ENCODE data around the gene ALDH1A2.
A peak's percentile ranks its signal among the peaks of the same experiment; 100 is the strongest.
"Not testable (repeated sequence)": the region's sequence is repeated elsewhere in the genome, so short reads cannot be mapped to it uniquely, and the experiment has no call there.

Gene ALDH1A2

GRCh38 chr15:58039079-58040035, 26.2 kb downstream of the ALDH1A2 start:
- no peak for DNase-seq

GRCh38 chr15:58038426-58039078, 27.0 kb downstream of the ALDH1A2 start:
- peak; percentile 73 for DNase-seq

GRCh38 chr15:58037723-58038301, 27.7 kb downstream of the ALDH1A2 start:
- no peak for DNase-seq

DNA sequence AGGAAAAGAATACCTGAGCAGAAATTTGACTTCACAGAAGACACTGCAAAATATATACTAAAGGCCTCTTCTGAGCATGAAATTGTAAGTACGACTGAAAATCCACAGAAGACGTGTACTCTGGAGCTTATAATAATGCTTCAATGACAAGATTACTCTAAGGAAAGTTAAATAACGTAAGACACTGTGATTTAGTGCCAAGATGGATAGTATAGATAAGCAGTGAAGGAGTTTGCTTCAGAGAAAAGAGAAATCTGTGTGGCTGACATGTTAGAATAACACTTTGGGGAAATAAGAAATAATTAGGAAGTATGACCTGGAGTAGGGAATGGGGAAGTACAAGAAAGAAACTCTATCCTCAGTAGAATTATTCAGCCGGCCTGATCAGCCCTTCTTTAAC, 28.9 kb downstream of the ALDH1A2 start:
- DNase-seq, result no peak

GRCh38 chr15:58028392-58028791, 37.1 kb downstream of the ALDH1A2 start:
- not testable (repeated sequence) for DNase-seq

GRCh38 chr15:58026552-58026951, 39.0 kb downstream of the ALDH1A2 start:
- no peak for DNase-seq

- DNase-seq, result no peak
Measured at GRCh38 chr15:58026051-58026450, 39.5 kb downstream of the ALDH1A2 start.

DNA sequence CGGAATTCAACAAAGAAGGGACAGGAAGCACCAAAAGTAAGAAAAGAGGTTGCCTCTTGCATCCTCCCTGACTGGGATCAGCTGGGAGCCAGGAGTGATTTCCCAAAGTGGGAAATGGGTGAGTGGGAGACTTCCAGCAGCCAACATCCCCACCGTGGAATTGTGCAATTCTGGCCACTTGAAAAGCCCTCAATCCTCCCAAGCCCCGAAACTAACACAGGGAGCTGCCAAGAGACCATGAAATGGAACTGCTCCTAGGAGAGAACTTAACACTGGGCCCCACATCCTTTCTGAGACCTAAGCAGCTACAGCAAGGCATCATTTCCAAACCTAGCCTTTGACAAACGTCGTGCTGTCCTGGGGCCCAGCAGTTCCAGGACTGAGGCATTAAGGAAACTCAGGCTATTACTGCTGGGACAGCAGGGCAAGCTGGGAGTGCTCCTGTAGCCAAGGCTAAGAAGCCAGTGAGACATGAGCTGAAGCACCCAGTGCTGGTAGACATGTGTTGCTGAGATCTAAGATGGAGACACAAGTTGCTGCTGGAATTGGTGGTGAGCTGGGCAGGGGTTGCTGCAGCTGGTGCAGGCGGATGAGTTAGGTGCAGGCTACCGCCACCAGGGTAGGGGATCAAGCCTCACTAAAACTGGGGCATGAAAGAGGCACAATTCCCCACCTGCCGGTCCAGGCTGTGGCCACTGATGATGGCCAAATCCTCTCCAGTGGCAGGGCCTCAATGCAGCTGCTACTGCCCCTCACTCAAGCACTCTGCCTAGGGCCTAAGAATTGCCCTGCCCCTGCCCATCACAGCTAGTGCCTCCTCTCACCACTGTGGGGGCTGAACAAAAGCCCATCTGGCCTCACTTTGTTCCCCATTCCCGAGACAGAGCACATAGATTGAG, 43.9 kb downstream of the ALDH1A2 start:
- DNase-seq, result no peak

- no peak for DNase-seq
Measured at GRCh38 chr15:58019503-58020376, 45.8 kb downstream of the ALDH1A2 start.

GRCh38 chr15:58017869-58018268, 47.6 kb downstream of the ALDH1A2 start:
- no peak for DNase-seq

GRCh38 chr15:58016581-58017175, 48.8 kb downstream of the ALDH1A2 start:
- DNase-seq, result no peak

DNA sequence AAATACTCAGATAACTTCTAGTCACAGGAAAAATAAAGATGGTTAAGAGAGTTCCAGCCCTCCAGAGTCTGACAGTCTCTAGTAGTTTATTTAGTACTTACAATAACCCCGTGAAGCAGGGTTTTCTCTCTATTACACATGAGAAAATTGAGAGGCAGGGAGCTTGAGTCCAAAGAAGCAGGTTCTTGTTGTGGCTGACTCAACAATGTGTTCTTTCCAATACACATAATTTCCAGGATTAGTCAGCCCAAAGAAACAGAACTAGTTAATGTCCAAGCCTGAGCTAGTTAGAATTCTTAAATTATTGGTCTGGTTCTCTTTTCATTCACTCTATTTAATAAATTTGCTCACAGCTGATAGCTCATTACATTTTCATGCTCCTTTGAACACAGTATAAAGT, 49.9 kb downstream of the ALDH1A2 start:
- no peak for DNase-seq

- DNase-seq, result no peak
Measured at GRCh38 chr15:58014470-58014869, 51.0 kb downstream of the ALDH1A2 start.

DNA sequence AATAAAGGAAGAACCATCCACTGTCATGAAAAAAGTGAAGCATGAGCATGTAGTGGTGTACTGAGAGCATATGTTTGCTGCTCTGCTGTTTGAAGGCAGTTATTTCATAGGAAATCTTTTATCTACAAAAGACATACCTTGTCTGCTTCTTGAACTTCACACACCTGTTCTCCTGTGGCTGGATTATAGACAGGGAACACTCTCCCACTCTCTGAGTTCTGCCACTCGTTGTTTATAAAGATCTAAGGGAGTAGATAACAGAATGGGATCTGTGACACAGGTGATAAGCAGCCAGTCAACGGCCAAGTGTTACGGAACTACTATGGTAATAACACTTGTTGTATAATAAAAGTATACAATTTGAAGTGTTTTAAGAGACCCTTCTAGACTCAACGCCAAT, 51.5 kb downstream of the ALDH1A2 start:
- DNase-seq, result no peak

DNA sequence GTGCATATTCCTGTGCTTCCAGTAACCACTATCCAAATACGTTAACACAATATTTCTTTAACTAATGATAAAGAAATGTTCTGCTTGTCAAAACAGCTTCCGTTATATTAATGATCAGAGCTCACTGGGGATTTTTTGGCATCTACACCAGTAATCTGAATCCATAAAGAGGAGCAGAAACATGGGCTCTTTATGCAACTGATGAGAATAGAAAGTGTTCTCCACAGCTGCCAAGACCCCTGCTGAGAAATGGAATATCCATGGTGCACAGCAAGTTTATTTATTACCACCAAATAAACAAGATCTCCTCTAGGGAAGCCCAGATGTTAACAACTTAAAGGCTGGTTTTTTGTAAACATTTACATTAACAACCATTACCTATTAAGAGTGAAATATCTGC, 54.5 kb downstream of the ALDH1A2 start:
- DNase-seq, result no peak

- DNase-seq, result no peak
Measured at GRCh38 chr15:58003810-58004209, 61.7 kb downstream of the ALDH1A2 start.

GRCh38 chr15:58002338-58003126, 63.0 kb downstream of the ALDH1A2 start:
- no peak for DNase-seq

DNA sequence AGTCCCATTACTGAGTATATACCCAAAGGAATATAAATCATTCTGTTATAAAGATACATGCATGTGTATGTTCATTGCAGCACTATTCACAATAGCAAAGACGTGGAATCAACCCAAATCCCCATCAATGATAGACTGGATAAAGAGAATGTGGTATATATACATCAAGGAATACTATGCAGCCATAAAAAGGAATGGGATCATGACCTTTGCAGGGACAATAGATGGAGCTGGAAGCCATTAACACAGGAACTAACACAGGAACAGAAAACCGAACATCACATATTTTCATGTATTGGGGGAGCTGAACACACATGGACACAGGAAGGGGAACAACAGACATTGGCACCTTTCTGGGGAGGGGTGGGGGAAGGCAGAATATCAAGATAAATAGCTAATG, 65.8 kb downstream of the ALDH1A2 start:
- DNase-seq, result not testable (repeated sequence)

- DNase-seq, result no peak
Measured at GRCh38 chr15:57996561-57996960, 69.0 kb downstream of the ALDH1A2 start.
